Fibroblast of the conjunctiva (primary cell): ENCODE measurements around the gene CCDC137.

ENCODE experiments used
- DNase-seq: peaks from one replicate; pipeline ENCODE4 v3.0.0-alpha.2; 2010; ENCODE audit warnings: low read depth

CCDC137 gene

GRCh38 chr17:81715872-81716673 lies 49.5 kb downstream of the CCDC137 start:
- DNase-seq, result no peak

GRCh38 chr17:81716674-81716996 lies 50.1 kb downstream of the CCDC137 start:
- DNase-seq, result no peak

GRCh38 chr17:81717049-81717765 lies 50.7 kb downstream of the CCDC137 start:
- DNase-seq, result no peak

GRCh38 chr17:81717766-81718089 lies 51.2 kb downstream of the CCDC137 start:
- no peak for DNase-seq

GRCh38 chr17:81719410-81720266 lies 53.1 kb downstream of the CCDC137 start:
- no peak for DNase-seq

GRCh38 chr17:81720267-81721071 lies 53.9 kb downstream of the CCDC137 start:
- no peak for DNase-seq

- DNase-seq, result no peak
Measured at GRCh38 chr17:81722184-81723120, 55.9 kb downstream of the CCDC137 start.
